ENCODE measurements around the gene SAFB. TPM values are rescaled to one million over a fixed set of nuclear protein-coding genes. Genes with fewer than 3 reads are reported as not detected.

The SAFB gene
- total and polyA plus RNA-seq, 2 of the 13 experiments (the other 11 are each of a cell fraction or from before 2014, with no cell fraction given) = 21.0 to 28.4 TPM

DNA sequence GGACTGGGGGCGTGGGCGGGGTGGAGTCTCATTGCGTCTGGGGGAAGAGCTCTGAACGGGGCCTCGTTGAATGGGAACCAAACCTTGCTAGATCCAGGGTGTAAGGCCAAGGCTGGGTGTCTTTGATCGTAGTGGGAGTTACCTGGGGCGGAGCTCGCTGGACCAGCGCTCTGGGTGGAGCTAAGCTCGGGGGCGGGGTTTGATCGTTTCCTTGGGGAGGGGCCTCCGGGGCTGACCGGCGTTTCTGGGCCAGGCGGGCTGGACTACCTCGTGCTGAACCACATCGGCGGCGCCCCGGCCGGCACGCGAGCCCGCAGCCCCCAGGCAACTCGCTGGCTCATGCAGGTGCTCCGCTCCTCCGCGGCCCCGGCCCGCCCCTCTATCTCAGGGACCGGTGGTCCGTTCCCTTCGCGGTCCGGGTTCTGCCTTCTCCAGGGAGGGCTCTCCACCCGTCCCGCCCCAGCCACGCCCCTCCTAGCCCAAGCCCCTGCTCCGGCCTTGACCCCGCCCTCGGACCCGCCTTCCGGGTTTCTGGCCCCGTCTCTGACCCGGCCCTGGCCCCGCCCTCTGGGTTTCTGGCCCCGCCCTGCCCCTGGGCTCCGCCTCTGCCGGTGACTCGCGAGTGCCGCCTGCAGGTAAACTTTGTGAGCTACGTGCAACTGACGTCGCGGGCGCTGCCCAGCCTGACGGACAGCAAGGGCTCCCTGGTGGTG lies 63.9 kb downstream of the SAFB start (continued):
- TF ChIP-seq ZNF761 (CRISPR knock-in tag; conservative IDR thresholded peaks at IDR 0.05) (0 out of 2 replicates have a peak, but pooled peaks have one; percentile 56), MBNL3 (CRISPR knock-in tag; conservative IDR thresholded peaks at IDR 0.05) (no peak), SKI (IDR thresholded peaks at IDR 0.05; ENCODE audit: partially characterized antibody) (peak; percentile 79), GABPB1 (CRISPR knock-in tag; IDR thresholded peaks at IDR 0.05) (peak; percentile 76), MAZ (IDR thresholded peaks at IDR 0.05; ENCODE audit: borderline replicate concordance, low read depth, low read length) (peak; percentile 83), MAZ (CRISPR knock-in tag; IDR thresholded peaks at IDR 0.05; ENCODE audit: low read depth) (peak; percentile 63), ZNF652 (CRISPR knock-in tag; IDR thresholded peaks at IDR 0.05; ENCODE audit: borderline replicate concordance, low read depth) (no peak), TGIF2 (CRISPR knock-in tag; IDR thresholded peaks at IDR 0.05) (peak; percentile 74; the same call in 1 of the 2 replicates), NFIC (IDR thresholded peaks at IDR 0.05; ENCODE audit: low read length) (no peak), ZNF431 (CRISPR knock-in tag; IDR thresholded peaks at IDR 0.05; ENCODE audit: borderline replicate concordance, low read depth) (no peak), TSC22D2 (CRISPR knock-in tag; IDR thresholded peaks at IDR 0.05; ENCODE audit: borderline replicate concordance) (no peak), NCOA1 (CRISPR knock-in tag; IDR thresholded peaks at IDR 0.05) (no peak), CBFB (CRISPR knock-in tag; IDR thresholded peaks at IDR 0.05) (no peak), USF2 (IDR thresholded peaks at IDR 0.05; ENCODE audit: low read depth, low read length) (no peak), USF2 (CRISPR knock-in tag; IDR thresholded peaks at IDR 0.05; ENCODE audit: borderline replicate concordance) (peak; percentile 28; the same call in 1 of the 2 replicates), NFE2L2 (IDR thresholded peaks at IDR 0.05; ENCODE audit: low read length) (no peak), YY1 (IDR thresholded peaks at IDR 0.05; ENCODE audit: insufficient read depth, insufficient replicate concordance, low read depth, low read length) (peak; percentile 45)
- TF ChIP-seq, protein P1, sequence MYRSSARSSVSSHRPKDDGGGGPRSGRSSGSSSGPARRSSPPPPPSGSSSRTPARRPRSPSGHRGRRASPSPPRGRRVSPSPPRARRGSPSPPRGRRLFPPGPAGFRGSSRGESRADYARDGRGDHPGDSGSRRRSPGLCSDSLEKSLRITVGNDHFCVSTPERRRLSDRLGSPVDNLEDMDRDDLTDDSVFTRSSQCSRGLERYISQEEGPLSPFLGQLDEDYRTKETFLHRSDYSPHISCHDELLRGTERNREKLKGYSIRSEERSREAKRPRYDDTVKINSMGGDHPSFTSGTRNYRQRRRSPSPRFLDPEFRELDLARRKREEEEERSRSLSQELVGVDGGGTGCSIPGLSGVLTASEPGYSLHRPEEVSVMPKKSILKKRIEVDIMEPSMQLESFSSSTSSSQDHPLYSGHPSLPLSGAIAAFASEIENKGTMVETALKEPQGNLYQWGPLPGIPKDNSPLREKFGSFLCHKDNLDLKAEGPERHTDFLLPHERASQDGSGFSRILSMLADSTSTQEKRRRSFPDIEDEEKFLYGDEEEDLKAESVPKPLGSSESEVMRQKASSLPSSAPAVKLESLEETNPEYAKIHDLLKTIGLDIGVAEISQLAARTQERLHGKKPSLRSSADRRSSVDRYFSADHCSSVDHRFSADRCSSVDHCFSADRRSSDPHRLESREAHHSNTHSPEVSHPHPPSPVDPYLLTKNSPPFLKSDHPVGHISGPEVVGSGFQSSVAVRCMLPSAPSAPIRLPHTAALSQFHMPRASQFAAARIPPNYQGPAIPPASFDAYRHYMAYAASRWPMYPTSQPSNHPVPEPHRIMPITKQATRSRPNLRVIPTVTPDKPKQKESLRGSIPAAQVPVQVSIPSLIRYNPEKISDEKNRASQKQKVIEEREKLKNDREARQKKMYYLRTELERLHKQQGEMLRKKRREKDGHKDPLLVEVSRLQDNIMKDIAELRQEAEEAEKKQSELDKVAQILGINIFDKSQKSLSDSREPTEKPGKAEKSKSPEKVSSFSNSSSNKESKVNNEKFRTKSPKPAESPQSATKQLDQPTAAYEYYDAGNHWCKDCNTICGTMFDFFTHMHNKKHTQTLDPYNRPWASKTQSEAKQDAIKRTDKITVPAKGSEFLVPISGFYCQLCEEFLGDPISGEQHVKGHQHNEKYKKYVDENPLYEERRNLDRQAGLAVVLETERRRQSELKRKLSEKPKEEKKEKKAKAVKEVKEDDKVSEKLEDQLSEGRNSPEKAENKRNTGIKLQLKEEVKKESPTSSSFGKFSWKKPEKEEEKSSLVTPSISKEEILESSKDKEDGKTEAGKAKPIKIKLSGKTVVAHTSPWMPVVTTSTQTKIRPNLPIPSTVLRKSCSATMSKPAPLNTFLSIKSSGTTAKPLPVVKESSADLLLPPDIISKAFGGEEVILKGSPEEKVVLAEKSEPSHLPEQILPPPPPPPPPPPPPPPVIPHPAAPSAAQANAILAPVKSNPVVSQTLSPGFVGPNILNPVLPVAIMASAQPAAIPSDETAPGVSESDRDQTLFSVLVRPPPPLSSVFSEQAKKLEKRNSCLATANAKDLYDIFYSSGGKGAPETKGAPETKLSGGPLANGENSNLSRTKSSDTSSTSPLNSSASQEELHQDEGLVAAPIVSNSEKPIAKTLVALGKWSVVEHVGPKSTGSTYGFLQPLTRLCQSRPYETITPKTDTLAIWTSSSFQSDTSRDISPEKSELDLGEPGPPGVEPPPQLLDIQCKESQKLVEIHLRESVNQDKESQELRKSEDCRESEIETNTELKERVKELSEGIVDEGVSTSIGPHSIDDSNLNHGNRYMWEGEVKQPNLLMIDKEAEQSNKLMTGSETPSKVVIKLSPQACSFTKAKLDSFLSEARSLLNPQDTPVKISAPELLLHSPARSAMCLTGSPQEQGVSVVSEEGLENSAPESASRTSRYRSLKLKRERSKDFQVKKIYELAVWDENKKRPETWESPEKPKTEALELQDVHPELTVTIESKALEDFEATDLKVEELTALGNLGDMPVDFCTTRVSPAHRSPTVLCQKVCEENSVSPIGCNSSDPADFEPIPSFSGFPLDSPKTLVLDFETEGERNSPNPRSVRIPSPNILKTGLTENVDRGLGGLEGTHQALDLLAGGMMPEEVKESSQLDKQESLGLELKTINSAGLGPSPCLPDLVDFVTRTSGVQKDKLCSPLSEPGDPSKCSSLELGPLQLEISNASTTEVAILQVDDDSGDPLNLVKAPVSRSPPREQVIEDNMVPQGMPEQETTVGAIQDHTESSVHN (CRISPR knock-in tag; IDR thresholded peaks at IDR 0.05) = 0 out of 2 replicates have a peak, but pooled peaks have one; percentile 44
